AG04450 (cell line): ENCODE data around the gene PRRG2. TPM values are rescaled to one million over a fixed set of nuclear protein-coding genes. Genes with fewer than 3 reads are reported as not detected.

Experiments used
- CTCF ChIA-PET: fragments of 300-600, 350-600 bp; formaldehyde crosslinking; extraction: SDS; loops from one replicate; lab custom pipeline; 2022; ENCODE audit warnings: antibody characterized with exemption, inconsistent platforms; lab: Charles Lee
- POLR2A ChIA-PET: fragments of 350-600 bp; formaldehyde crosslinking; extraction: SDS; loops from one replicate; lab custom pipeline; 2021; ENCODE audit warnings: antibody characterized with exemption, inconsistent platforms; lab: Yijun Ruan, JAX
- DNase-seq: peaks from one replicate; pipeline ENCODE4 v3.0.0-alpha.2; 2011; ENCODE audit warnings: low read depth, low spot score
- H3K27ac ChIP-seq: one replicate; pipeline ENCODE4 v1.5.1; 2012; ENCODE audit warnings: low read depth, low read length, control low read depth
- H3K27me3 ChIP-seq: one replicate; pipeline ENCODE4 v1.6.0; 2012; ENCODE audit warnings: low read length; ENCODE audit not compliant: control insufficient read depth, insufficient read depth
- H3K4me3 ChIP-seq: 2 replicates; pipeline ENCODE4 v1.5.1; 2011; ENCODE audit warnings: mild to moderate bottlenecking, low read depth, low read length, control low read depth
- H3K9me3 ChIP-seq: 2 replicates; pipeline ENCODE4 v1.5.1; 2012; ENCODE audit warnings: low read length; ENCODE audit not compliant: control insufficient read depth, insufficient read depth
- CTCF ChIP-seq: IDR thresholded peaks from 2 replicates; pipeline ENCODE4 v1.5.1; 2011; ENCODE audit warnings: low read depth, low read length, control low read depth, inconsistent platforms
- polyA minus RNA-seq: library from RNA; depleted of rRNA, polyadenylated mRNA; stranded (reverse); fragments of >200 nt; gene quantifications from 2 replicates; pipeline ENCODE4 v1.2.3, GENCODE V29; 2011; rRNA and poly(A)+ RNA removed
- polyA plus RNA-seq: library from polyadenylated mRNA; depleted of rRNA; stranded (reverse); fragments of >200 nt; gene quantifications from 2 replicates; pipeline ENCODE4 v1.2.3, GENCODE V29; 2011; rRNA removed

PRRG2 gene
- polyA plus RNA-seq (0.31 and 0.35 TPM in 2 replicates), polyA minus RNA-seq (0.22 and 0.32 TPM in 2 replicates)

GRCh38 chr19:49581007-49581508 is at the start of gene PRRG2:
Gene PRRG2 (plus strand): TSS chr19:49581316. CDS start chr19:49583220, 1,904 bp downstream.
- POLR2A ChIA-PET, result interaction anchor here (0.5 to 3.0 kb wide), 20 partner anchors 9 to 442 kb away, joined by 3 to 25 read pairs (median 4); partner anchors contain the start of genes AP2A1, GFY, PRR12 and RCN3
- CTCF ChIA-PET, result interaction anchor here (3.7 kb wide), 1 partner anchor 11 kb away, joined by 53 read pairs; no protein-coding TSS in a partner anchor
- Histone ChIP-seq H3K27ac (peak within 1 kb of the TSS; percentile 54), H3K4me3 (peak within 1 kb of the TSS; percentile 97), H3K9me3 (no peaks in the 10 kb centered on the region), H3K27me3 (no peaks in the 10 kb centered on the region)
- no peak for TF ChIP-seq CTCF
- DNase-seq, result no peak

GRCh38 chr19:49533551-49534488 is 47.3 kb upstream of the PRRG2 start:
- CTCF ChIA-PET, result interaction anchor here (0.5 to 0.7 kb wide), 2 partner anchors 13 to 42 kb away, joined by 3 read pairs; no protein-coding TSS in a partner anchor
- no peak for DNase-seq
- Histone ChIP-seq H3K4me3 (peak overlapping the region; percentile 67), H3K9me3 (no peaks in the 10 kb centered on the region; the same call in 1 of the 2 replicates), H3K27ac (no peak overlapping the region), H3K27me3 (no peaks in the 10 kb centered on the region)
- TF ChIP-seq CTCF, result peak; percentile 25
- POLR2A ChIA-PET, result interaction anchor here (0.5 to 0.8 kb wide), 2 partner anchors 20 to 38 kb away, joined by 3 to 4 read pairs; no protein-coding TSS in a partner anchor

- no peak for TF ChIP-seq CTCF
- CTCF ChIA-PET, result interaction anchor here (0.7 to 4.8 kb wide), 2 partner anchors 12 to 36 kb away, joined by 3 to 31 read pairs; no protein-coding TSS in a partner anchor
- no peaks in the 10 kb centered on the region; the same call in 1 of the 2 replicates for H3K9me3 ChIP-seq
- H3K27me3 ChIP-seq, result no peaks in the 10 kb centered on the region
- POLR2A ChIA-PET, result interaction anchor here (0.7 to 1.2 kb wide), 3 partner anchors 11 to 39 kb away, joined by 3 to 5 read pairs (median 3); no protein-coding TSS in a partner anchor
- DNase-seq, result no peak
- no peak overlapping the region for H3K4me3 ChIP-seq
- H3K27ac ChIP-seq, result no peak overlapping the region
These were observed 46.3 kb upstream of the PRRG2 start for GRCh38 chr19:49534632-49535385.

- POLR2A ChIA-PET, result interaction anchor here (0.6 kb wide), 1 partner anchor 10 kb away, joined by 3 read pairs; no protein-coding TSS in a partner anchor
- no peak for TF ChIP-seq CTCF
These were observed 44.1 kb upstream of the PRRG2 start for GRCh38 chr19:49536921-49537462.

More at GRCh38 chr19:49536921-49537462, 44.1 kb upstream of the PRRG2 start:
- no peak for DNase-seq
- Histone ChIP-seq H3K27ac (no peak overlapping the region), H3K4me3 (no peak overlapping the region), H3K27me3 (no peaks in the 10 kb centered on the region), H3K9me3 (no peaks in the 10 kb centered on the region; the same call in 1 of the 2 replicates)
- CTCF ChIA-PET, result interaction anchor here (1.1 to 4.8 kb wide), 2 partner anchors 10 to 34 kb away, joined by 4 to 31 read pairs; no protein-coding TSS in a partner anchor
